Activated CD8-positive, alpha-beta memory T cell treated with anti-CD3 and anti-CD28 coated beads, Interleukin-2, amount 50 U/mL, for 24 hours (primary cell): Measurements from ENCODE around the gene ANKK1.

Experiments used
- DNase-seq: peaks from one replicate; pipeline ENCODE4 v3.0.0-alpha.2; 2020; ENCODE audit errors: extremely low read depth

ANKK1 gene

GRCh38 chr11:113408887-113409286 lies 21.3 kb downstream of the ANKK1 start:
- no peak for DNase-seq

GRCh38 chr11:113409526-113409925 lies 21.9 kb downstream of the ANKK1 start:
- DNase-seq, result no peak

GRCh38 chr11:113410414-113411135 lies 23.0 kb downstream of the ANKK1 start:
- DNase-seq, result no peak

- no peak for DNase-seq
Measured at GRCh38 chr11:113411536-113411935, 24.0 kb downstream of the ANKK1 start.

- no peak for DNase-seq
Measured at GRCh38 chr11:113412675-113413074, 25.1 kb downstream of the ANKK1 start.

GRCh38 chr11:113415343-113415742 lies 27.8 kb downstream of the ANKK1 start:
- DNase-seq, result no peak

GRCh38 chr11:113417428-113417827 lies 29.8 kb downstream of the ANKK1 start:
- no peak for DNase-seq

GRCh38 chr11:113419454-113420003 lies 31.9 kb downstream of the ANKK1 start:
- DNase-seq, result no peak

GRCh38 chr11:113420808-113421207 lies 33.2 kb downstream of the ANKK1 start:
- no peak for DNase-seq

GRCh38 chr11:113426686-113427085 lies 39.1 kb downstream of the ANKK1 start:
- no peak for DNase-seq

- DNase-seq, result no peak
Measured at GRCh38 chr11:113431746-113432145, 44.2 kb downstream of the ANKK1 start.

GRCh38 chr11:113435190-113435968 lies 47.8 kb downstream of the ANKK1 start:
- DNase-seq, result no peak

GRCh38 chr11:113436672-113437252 lies 49.2 kb downstream of the ANKK1 start:
- no peak for DNase-seq

GRCh38 chr11:113440816-113441215 lies 53.2 kb downstream of the ANKK1 start:
- DNase-seq, result no peak

- DNase-seq, result no peak
Measured at GRCh38 chr11:113444502-113445123, 57.0 kb downstream of the ANKK1 start.

GRCh38 chr11:113446112-113446511 lies 58.5 kb downstream of the ANKK1 start:
- no peak for DNase-seq

- no peak for DNase-seq
Measured at GRCh38 chr11:113446938-113447337, 59.4 kb downstream of the ANKK1 start.

GRCh38 chr11:113447621-113448315 lies 60.2 kb downstream of the ANKK1 start:
- DNase-seq, result no peak

- DNase-seq, result no peak
Measured at GRCh38 chr11:113448316-113448677, 60.7 kb downstream of the ANKK1 start.

GRCh38 chr11:113449743-113450142 lies 62.2 kb downstream of the ANKK1 start:
- DNase-seq, result no peak
